Liver (tissue), 9 donors: Measurements from ENCODE around the gene C19orf12. TPM values are rescaled to one million over a fixed set of nuclear protein-coding genes. Genes with fewer than 3 reads are reported as not detected.

Experiments
- DNase-seq: peaks from one replicate; pipeline ENCODE4 v3.0.0-alpha.2; 2017; ENCODE audit warnings: low spot score
- H3K27ac ChIP-seq, 2 donors: one replicate each; pipeline ENCODE4 v1.7.0; 2013; ENCODE audit warnings: inconsistent platforms in 2 of 2, low read length in 2 of 2, control low read depth in 1 of 2, low read depth in 1 of 2, mild to moderate bottlenecking in 1 of 2
- H3K27me3 ChIP-seq, 4 donors: one replicate each; pipeline versions ENCODE4 v1.6.1 to v1.7.0; 2013; ENCODE audit warnings: low read length in 3 of 4, inconsistent platforms in 1 of 4, mild to moderate bottlenecking in 1 of 4, moderate library complexity in 1 of 4; ENCODE audit not compliant: control insufficient read depth in 4 of 4, insufficient read depth in 4 of 4
- H3K36me3 ChIP-seq, 4 donors: one replicate each; pipeline versions ENCODE4 v1.6.1 to v1.7.0; 2013; ENCODE audit warnings: low read length in 3 of 4, mild to moderate bottlenecking in 3 of 4, low read depth in 1 of 4, moderate library complexity in 1 of 4; ENCODE audit not compliant: control insufficient read depth in 4 of 4, insufficient read depth in 3 of 4
- H3K4me1 ChIP-seq, 4 donors: one replicate each; pipeline versions ENCODE4 v1.6.1 to v1.7.0; 2013; ENCODE audit warnings: low read length in 3 of 4, mild to moderate bottlenecking in 3 of 4, moderate library complexity in 1 of 4; ENCODE audit not compliant: control insufficient read depth in 4 of 4, insufficient read depth in 4 of 4
- H3K4me3 ChIP-seq, 3 donors: one replicate each; pipeline versions ENCODE4 v1.6.1 to v1.7.0; 2013; ENCODE audit warnings: low read length in 3 of 3, control low read depth in 1 of 3, low read depth in 1 of 3, mild to moderate bottlenecking in 1 of 3
- H3K9ac ChIP-seq, 2 donors: one replicate each; pipeline ENCODE4 v1.7.0; 2013; ENCODE audit warnings: low read length in 2 of 2, mild to moderate bottlenecking in 2 of 2, moderate library complexity in 2 of 2, control low read depth in 1 of 2, low read depth in 1 of 2
- H3K9me3 ChIP-seq, 4 donors: one replicate each; pipeline versions ENCODE4 v1.6.1 to v1.7.0; 2013; ENCODE audit warnings: low read length in 3 of 4; ENCODE audit not compliant: control insufficient read depth in 4 of 4
- GABPA ChIP-seq, 2 donors: IDR thresholded peaks in 1 of 2; conservative IDR thresholded peaks in 1 of 2; 2 replicates each; pipeline ENCODE4 v1.6.1; 2016; ENCODE audit warnings: antibody characterized with exemption in 2 of 2, mild to moderate bottlenecking in 1 of 2, moderate library complexity in 1 of 2
- HNF4A ChIP-seq, 2 donors: conservative IDR thresholded peaks; 2 replicates each; pipeline ENCODE4 v1.6.1; 2016; ENCODE audit warnings: antibody characterized with exemption in 2 of 2, mild to moderate bottlenecking in 2 of 2
- HNF4G ChIP-seq: IDR thresholded peaks from 2 replicates; pipeline ENCODE4 v1.6.1; 2016; ENCODE audit warnings: antibody characterized with exemption
- JUND ChIP-seq, 2 donors: IDR thresholded peaks; 2 replicates each; pipeline ENCODE4 v1.6.1; 2016; ENCODE audit warnings: antibody characterized with exemption in 2 of 2
- MAX ChIP-seq: IDR thresholded peaks from 2 replicates; pipeline ENCODE4 v1.6.1; 2016; ENCODE audit warnings: antibody characterized with exemption
- RAD21 ChIP-seq, 2 donors: IDR thresholded peaks; 2 replicates each; pipeline ENCODE4 v1.6.1; 2016; ENCODE audit warnings: antibody characterized with exemption in 2 of 2, mild to moderate bottlenecking in 2 of 2
- SP1 ChIP-seq: IDR thresholded peaks from 2 replicates; pipeline ENCODE4 v1.6.1; 2018; ENCODE audit warnings: antibody characterized with exemption, mild to moderate bottlenecking
- TAF1 ChIP-seq: conservative IDR thresholded peaks from 2 replicates; pipeline ENCODE4 v1.6.1; 2016; ENCODE audit warnings: antibody characterized with exemption, mild to moderate bottlenecking
- YY1 ChIP-seq: IDR thresholded peaks from 2 replicates; pipeline ENCODE4 v1.6.1; 2016; ENCODE audit warnings: antibody characterized with exemption, mild to moderate bottlenecking
- WGBS: extraction: QIAGEN DNeasy Blood & Tissue Kit; methylation state at CpG from one replicate; pipeline ENCODE4 v1.1.7; 2013; 5-methylcytosine and 5-hydroxymethylcytosine counted together
- polyA plus RNA-seq, 2 donors: library from polyadenylated mRNA; stranded (reverse) in 1 of 2; unstranded in 1 of 2; fragments of 200-250 nt in 1 of 2; fragments of >200 nt in 1 of 2; fragmentation: Nextera tagmentation in 1 of 2; extraction: Ambion mirVana in 1 of 2; gene quantifications; one replicate each; pipeline versions ENCODE4 v1.2.1 to v1.2.3, GENCODE V29; 2013 to 2015
- total RNA-seq, 2 donors: library from RNA; depleted of rRNA; stranded (reverse); fragments of >200 nt; gene quantifications; one replicate each; pipeline ENCODE4 v1.2.3, GENCODE V29; 2014
- TF ChIP-seq, protein P1 (sequence below): IDR thresholded peaks from 2 replicates; pipeline ENCODE4 v1.6.1; 2016; ENCODE audit warnings: antibody characterized with exemption
- TF ChIP-seq, protein P2 (sequence below): IDR thresholded peaks from 2 replicates; pipeline ENCODE4 v1.6.1; 2016; ENCODE audit warnings: antibody characterized with exemption, mild to moderate bottlenecking
- TF ChIP-seq, protein P3 (sequence below): IDR thresholded peaks from 2 replicates; pipeline ENCODE4 v1.6.1; 2016; ENCODE audit warnings: antibody characterized with exemption
- donor health status: healthy.
- donor health status: healthy.
- donor health status: healthy.
- donor health status: healthy.
- donor health status: healthy.

The C19orf12 gene
- total and polyA plus RNA-seq, 4 donors: 21.2 to 82.8 (median 40.1) TPM

- H3K9me3 ChIP-seq: no peaks in the 10 kb centered on the region
- DNase-seq: no peak
- no peak overlapping the region for H3K4me3 ChIP-seq
- H3K4me1 ChIP-seq: peaks cover 43 to 82% (median 67%) of the 10 kb centered on the region in 4 donors
- H3K27me3 ChIP-seq: no peaks in the 10 kb centered on the region
- H3K36me3 ChIP-seq: peaks cover 2 to 14% (median 10%) of the 10 kb centered on the region in 4 donors
- WGBS: 85% methylated on average over 13 of the region's 13 CpGs
- H3K9ac ChIP-seq: no peak overlapping the region
- TF ChIP-seq HNF4G: no peak
- no peak for TF ChIP-seq GABPA (IDR thresholded peaks at IDR 0.05 in 1 of 2, conservative IDR thresholded peaks at IDR 0.05 in 1 of 2)
- no peak for TF ChIP-seq HNF4A (conservative IDR thresholded peaks at IDR 0.05)
- no peak for TF ChIP-seq YY1
- TF ChIP-seq TAF1: no peak
- TF ChIP-seq, protein P1, sequence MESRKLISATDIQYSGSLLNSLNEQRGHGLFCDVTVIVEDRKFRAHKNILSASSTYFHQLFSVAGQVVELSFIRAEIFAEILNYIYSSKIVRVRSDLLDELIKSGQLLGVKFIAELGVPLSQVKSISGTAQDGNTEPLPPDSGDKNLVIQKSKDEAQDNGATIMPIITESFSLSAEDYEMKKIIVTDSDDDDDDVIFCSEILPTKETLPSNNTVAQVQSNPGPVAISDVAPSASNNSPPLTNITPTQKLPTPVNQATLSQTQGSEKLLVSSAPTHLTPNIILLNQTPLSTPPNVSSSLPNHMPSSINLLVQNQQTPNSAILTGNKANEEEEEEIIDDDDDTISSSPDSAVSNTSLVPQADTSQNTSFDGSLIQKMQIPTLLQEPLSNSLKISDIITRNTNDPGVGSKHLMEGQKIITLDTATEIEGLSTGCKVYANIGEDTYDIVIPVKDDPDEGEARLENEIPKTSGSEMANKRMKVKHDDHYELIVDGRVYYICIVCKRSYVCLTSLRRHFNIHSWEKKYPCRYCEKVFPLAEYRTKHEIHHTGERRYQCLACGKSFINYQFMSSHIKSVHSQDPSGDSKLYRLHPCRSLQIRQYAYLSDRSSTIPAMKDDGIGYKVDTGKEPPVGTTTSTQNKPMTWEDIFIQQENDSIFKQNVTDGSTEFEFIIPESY: no peak
- H3K27ac ChIP-seq: peak overlapping the region; percentile 52 to 55
These were observed 39.3 kb downstream of the C19orf12 start for GRCh38 chr19:29675650-29676186.

DNA sequence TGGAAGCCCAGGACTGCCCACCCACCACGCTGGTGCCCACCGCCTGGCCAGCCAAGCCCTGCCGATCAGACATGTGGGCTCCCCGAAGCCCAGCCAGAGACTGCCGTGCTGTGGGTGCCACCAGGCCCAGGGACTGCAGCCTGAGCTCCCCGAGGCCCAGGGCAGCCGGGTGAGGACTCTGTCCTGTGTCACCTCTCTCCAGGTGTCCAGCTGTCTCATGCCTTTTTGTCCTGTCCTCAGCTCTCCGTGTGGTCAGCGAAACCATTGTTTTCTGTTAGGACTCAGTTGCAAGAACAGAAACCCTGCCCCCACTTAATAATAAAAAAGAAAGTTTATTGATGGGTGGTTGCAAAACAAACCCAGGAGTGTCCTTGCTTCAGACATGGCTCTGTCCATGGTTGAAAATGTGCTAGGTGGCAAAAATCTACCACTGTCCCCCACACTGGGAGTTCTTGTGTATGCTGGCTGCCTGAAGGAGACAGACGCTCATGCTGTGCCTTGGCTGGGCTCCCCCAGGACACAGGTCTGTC is 39.9 kb downstream of the C19orf12 start:
- peak in 1 of 2 donors; percentile 24 for TF ChIP-seq HNF4A (conservative IDR thresholded peaks at IDR 0.05)
- TF ChIP-seq GABPA (IDR thresholded peaks at IDR 0.05 in 1 of 2, conservative IDR thresholded peaks at IDR 0.05 in 1 of 2): no peak
- TF ChIP-seq, protein P2, sequence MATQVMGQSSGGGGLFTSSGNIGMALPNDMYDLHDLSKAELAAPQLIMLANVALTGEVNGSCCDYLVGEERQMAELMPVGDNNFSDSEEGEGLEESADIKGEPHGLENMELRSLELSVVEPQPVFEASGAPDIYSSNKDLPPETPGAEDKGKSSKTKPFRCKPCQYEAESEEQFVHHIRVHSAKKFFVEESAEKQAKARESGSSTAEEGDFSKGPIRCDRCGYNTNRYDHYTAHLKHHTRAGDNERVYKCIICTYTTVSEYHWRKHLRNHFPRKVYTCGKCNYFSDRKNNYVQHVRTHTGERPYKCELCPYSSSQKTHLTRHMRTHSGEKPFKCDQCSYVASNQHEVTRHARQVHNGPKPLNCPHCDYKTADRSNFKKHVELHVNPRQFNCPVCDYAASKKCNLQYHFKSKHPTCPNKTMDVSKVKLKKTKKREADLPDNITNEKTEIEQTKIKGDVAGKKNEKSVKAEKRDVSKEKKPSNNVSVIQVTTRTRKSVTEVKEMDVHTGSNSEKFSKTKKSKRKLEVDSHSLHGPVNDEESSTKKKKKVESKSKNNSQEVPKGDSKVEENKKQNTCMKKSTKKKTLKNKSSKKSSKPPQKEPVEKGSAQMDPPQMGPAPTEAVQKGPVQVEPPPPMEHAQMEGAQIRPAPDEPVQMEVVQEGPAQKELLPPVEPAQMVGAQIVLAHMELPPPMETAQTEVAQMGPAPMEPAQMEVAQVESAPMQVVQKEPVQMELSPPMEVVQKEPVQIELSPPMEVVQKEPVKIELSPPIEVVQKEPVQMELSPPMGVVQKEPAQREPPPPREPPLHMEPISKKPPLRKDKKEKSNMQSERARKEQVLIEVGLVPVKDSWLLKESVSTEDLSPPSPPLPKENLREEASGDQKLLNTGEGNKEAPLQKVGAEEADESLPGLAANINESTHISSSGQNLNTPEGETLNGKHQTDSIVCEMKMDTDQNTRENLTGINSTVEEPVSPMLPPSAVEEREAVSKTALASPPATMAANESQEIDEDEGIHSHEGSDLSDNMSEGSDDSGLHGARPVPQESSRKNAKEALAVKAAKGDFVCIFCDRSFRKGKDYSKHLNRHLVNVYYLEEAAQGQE: peak; percentile 93
- TF ChIP-seq MAX: no peak
- TF ChIP-seq SP1: no peak
- TF ChIP-seq, protein P3, sequence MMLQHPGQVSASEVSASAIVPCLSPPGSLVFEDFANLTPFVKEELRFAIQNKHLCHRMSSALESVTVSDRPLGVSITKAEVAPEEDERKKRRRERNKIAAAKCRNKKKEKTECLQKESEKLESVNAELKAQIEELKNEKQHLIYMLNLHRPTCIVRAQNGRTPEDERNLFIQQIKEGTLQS: no peak
- no peak for TF ChIP-seq JUND (IDR thresholded peaks at IDR 0.05)
- no peak for TF ChIP-seq RAD21 (IDR thresholded peaks at IDR 0.05)
- H3K4me1 ChIP-seq: peaks cover 43 to 84% (median 68%) of the 10 kb centered on the region in 4 donors
- peak overlapping the region; percentile 52 to 55 for H3K27ac ChIP-seq
- no peaks in the 10 kb centered on the region for H3K9me3 ChIP-seq
- peaks cover 2 to 14% (median 10%) of the 10 kb centered on the region in 4 donors for H3K36me3 ChIP-seq
- H3K9ac ChIP-seq: no peak overlapping the region
- DNase-seq: no peak
- 72% methylated on average over 10 of the region's 10 CpGs for WGBS
- no peak overlapping the region for H3K4me3 ChIP-seq
- H3K27me3 ChIP-seq: no peaks in the 10 kb centered on the region
